GM18520 (cell line): ENCODE data around the gene ABCA1.

ENCODE experiments used
- ATAC-seq: cut with Tn5 transposase; IDR thresholded peaks from one replicate; pipeline ENCODE4 v1.9.1; 2021; ENCODE audit not compliant: unreplicated experiment

The ABCA1 gene

DNA sequence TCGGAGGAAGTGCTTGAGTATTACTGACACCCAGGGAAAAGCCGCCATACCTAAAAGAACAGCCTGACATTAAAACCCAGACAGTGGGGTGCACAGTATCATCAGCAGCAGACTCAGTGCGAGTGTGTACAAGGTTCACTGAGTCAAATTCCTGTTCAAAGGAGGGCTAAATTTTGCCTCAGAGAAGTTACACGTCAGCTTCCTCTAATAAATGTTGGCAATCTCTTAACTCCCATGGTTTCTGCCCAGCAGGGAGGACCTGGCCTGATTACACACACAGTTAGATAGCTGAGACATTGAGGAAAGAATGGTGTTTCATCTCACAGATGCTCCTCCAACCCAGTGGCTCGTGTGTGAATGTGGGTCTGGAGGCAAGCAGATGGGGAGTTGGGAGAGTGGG is 125.8 kb downstream of the ABCA1 start:
- ATAC-seq = no peak

DNA sequence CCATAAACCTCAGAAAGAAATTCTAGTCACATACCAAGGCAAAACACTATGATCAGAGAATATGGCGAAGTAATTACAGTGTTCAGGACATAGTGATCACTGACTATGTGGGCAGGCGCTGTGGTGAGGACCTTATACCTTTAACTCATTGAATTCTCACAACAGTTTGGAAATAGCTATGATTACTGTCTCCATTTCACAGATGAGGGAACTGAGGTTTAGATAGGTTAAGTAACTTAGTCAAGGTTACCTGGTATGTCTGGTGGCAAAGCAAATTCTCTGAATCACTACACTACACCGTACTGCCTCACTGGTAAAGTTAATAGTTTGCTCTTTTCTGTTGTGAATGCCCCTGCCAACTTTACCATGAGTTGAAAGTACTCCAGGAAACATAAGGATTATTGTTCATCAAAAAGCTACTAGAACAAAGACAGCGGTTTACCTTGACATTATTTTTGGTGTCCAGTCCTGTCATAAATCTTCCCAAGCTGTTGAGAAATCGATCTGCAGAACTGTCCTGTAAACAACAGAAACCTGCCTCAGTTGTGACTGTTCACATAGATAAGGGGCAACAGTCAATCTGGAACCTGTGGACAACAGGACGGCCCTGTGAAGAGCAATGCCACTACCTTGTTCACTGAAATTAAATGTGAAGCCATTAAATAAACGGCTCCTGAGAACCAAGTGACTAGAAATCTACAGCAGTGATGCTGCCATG is 127.7 kb downstream of the ABCA1 start:
- no peak for ATAC-seq

- ATAC-seq = no peak
Measured at GRCh38 chr9:104798209-104798995, 129.6 kb downstream of the ABCA1 start.

GRCh38 chr9:104795857-104796256 is 132.1 kb downstream of the ABCA1 start:
- no peak for ATAC-seq

DNA sequence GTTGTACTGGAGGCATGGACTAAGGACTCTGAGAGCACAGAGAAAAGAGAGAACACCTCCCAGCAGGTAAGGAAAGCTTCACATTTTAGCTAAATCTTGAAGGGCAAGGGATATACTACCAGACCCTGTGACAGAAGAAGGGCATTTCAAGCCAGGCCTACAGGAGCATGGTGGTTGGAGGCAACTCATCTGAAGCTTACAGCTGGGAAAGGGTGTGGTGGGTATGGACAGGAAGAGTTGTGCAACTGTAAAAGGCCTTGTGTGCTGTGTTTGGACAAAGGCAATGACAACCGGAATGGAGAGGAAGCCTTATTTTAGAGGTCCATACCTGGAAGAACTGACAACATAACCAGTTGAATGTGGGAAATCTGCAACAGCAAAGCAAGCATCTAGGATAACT is 132.9 kb downstream of the ABCA1 start:
- no peak for ATAC-seq

- ATAC-seq = no peak
Measured at GRCh38 chr9:104794070-104794469, 133.9 kb downstream of the ABCA1 start.

DNA sequence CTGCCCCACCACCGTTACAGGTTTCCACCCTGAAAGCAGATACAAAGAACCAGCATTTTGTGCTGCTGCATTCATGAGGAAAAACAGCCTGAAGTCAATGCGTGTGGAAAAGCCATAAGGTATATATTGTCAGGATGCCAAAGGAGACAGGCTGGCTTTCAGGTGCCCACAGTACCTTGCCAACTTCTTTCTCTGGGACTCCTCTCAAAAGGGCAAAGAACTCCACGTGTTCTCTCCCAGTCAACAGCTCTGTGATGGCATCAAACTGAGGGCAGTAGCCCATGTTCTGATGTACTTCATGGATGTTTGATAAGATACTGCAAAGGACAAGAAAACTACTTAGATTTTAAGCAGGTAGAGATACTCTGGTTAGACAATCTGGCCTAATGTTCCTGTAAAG is 139.7 kb downstream of the ABCA1 start:
- no peak for ATAC-seq

DNA sequence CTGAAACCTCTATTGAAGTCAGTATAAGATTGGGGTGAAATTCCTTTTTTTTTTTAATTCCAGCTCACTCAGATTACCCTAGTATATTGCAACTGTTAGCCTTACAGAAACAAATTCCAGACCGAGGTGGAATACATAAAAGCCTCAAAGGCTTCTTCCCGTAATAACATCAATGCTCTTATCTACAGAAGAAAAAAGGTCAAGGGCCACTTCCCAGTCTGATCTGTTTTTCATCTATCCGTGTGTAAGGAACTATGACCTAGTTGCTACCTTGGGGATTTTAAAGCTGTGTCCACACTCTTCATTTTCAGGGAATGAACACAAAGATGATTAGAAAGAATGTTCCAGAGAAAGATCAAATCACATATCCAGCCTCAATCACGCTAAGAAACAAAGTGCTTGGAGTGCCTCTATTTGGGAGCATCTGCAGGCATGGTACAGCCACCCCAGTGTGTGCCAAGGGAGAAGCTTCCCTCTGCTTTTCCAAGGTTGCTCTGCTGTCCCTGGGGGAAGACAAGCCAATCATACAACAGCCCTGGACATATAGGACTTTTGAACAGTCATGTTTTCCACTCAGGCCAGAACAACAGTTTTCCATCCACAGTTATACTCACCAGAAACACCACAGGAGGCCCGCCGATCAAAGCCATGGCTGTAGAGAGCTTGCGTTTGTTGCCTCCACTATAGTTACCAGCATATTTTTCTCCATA is 140.5 kb downstream of the ABCA1 start:
- no peak for ATAC-seq

DNA sequence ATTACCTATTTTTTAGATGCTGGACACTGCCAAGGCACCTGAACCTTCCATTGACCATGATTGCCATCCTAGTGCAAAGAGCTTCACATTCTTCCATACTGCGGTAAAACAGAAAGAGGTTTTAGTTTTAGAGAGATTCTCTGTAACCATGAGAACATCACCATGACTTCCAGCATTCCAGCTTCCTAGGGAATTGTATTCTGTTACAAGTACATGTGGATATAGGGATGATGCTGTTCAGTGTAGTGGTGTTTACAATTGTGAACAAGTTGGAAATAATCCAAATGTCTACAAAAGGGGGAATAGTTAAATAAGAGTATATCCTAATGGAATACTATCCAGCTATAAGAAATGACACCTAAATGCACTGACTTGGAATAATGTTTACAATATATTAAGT is 141.7 kb downstream of the ABCA1 start:
- no peak for ATAC-seq

DNA sequence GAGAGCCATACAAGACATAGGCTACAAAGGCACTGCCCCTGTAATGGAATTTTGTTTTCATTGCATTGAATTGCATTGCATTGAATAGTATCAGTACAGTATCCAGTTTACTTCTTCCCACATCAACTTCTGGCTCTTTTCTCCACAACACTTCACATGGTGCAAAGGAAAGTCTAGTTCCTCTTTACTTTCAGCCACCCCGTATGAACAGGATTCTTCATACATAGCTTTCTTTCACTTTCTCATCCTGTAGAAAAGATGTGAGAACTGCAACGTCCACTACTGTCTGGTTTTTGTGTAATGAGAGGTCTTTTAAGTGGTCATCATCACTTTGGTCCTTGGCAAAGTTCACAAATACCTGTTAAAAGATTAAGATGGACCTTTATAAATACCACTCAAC is 143.9 kb downstream of the ABCA1 start:
- peak; percentile 65 for ATAC-seq

DNA sequence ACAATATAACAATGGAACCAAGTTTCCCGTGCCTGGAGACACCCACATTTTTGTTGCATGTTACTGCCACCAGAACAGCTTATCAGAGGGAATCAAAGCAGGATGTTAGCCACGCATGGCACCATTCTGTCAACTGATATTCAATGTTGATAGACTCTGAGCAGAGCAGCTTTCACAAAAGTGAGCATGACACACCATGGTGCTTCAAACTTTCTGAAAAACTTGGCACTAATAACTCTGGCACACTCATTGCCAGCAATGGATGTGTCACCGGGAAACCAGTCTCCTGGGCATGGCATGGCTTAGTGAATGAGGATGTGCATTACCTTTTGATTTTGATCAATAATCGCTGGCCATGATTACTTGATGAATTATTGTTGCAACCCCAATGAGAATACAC is 144.4 kb downstream of the ABCA1 start:
- ATAC-seq = no peak

- no peak for ATAC-seq
Measured at GRCh38 chr9:104780796-104781395, 147.1 kb downstream of the ABCA1 start.

DNA sequence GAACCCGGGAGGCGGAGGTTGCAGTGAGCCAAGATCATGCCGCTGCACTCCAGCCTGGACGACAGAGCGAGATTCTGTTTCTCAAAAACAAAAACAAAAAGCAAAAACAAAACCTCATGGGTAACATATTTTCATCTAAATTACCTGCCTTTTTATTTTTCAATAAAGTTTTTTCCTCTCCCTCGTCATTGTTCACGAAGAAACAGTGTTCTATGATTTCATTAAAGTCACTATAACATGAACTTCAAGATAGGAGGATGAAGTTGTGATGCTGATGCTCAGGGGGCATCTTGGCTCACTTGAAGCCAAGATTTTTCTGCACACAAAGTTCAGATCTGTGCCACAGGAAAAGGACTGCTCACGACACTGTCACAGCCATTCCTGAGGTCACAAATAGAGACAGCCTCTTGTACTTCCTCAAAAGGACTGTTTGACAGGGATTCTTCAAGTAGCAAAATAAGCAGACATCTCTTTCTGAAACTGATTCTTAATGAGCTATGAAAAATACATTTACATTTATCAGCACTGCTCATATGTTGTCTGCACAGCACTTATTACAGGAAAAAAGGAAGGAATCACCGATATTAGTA is 147.9 kb downstream of the ABCA1 start:
- no peak for ATAC-seq

DNA sequence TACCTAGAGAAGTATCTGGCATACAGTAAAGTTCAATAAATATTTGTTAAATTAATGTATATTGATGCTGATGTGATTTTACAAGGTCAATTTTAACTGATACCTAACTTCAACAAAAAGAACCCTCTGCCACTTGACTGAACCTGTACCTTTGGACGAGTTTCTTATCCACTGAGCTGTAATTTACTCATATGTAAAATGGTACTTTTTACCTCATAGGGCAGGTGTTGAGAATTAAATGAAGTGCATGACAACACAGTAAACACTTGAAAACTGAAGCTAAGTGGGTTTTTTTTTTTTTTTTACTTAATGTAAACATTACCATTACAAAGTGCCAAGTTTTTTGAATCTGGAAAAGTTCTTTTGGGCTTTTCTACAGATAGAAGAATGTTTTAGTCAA is 148.6 kb downstream of the ABCA1 start:
- ATAC-seq = no peak

DNA sequence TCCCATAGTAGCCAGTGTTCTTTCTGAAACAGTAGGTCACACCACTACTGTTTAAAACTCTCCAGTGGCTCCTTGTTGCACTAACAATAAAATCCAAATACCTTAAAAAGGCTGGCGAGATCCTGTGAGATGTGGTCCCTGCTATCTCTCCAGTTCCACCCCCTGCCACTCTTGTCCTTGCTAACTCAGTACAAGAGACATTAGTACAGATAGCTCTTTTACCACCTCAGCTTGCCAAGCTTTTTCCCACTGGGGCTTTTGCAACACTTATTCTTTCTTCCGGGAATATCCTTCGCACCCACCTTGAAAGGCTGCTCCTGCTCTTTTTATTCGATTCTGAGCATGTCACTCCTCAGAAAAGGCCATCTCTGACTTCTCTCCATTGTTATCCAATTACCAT is 149.2 kb downstream of the ABCA1 start:
- ATAC-seq = no peak

GRCh38 chr9:104776797-104777196 is 151.2 kb downstream of the ABCA1 start:
- ATAC-seq = no peak

- ATAC-seq = no peak
Measured at GRCh38 chr9:104775976-104776375, 152.0 kb downstream of the ABCA1 start.

- ATAC-seq = peak; percentile 58
Measured at GRCh38 chr9:104775574-104775936, 152.4 kb downstream of the ABCA1 start.

DNA sequence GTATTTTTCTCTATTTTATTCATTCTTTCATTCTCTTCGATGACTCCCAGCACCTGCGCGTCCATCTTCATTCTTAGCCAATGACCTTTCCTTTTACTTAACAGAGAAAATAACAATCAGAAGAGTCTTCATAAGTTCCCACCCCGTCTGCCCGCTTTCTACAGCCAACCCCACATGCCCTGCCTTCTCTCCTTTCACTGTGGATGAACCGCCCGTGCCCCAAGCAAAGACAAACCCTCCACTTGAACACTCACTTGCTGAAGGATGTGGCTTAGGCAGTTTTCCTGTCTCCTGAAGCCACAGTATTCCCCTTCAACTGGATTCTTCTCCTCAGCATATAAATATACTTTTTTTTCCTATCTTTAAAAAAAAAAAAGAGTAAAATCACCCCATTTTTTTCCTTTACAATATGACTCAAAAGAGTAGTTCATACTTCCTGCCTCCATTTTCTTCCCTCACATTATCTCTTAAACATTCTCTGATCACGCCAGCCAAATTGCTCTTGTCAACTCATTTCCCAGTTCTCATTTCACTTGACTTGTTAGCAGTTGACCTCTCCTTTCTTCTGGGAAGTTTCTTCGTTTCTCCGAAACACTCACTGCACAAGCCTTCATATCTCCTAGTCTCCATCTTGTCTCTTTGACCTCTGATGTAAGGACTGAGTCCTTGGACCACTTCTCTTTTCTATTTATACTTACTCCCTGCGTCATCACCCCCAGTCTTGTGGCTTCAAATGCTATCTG is 153.0 kb downstream of the ABCA1 start:
- ATAC-seq = peak; percentile 88

- no peak for ATAC-seq
Measured at GRCh38 chr9:104774132-104774531, 153.8 kb downstream of the ABCA1 start.
